ENCODE data around the gene FOXP1.

The FOXP1 gene

DNA sequence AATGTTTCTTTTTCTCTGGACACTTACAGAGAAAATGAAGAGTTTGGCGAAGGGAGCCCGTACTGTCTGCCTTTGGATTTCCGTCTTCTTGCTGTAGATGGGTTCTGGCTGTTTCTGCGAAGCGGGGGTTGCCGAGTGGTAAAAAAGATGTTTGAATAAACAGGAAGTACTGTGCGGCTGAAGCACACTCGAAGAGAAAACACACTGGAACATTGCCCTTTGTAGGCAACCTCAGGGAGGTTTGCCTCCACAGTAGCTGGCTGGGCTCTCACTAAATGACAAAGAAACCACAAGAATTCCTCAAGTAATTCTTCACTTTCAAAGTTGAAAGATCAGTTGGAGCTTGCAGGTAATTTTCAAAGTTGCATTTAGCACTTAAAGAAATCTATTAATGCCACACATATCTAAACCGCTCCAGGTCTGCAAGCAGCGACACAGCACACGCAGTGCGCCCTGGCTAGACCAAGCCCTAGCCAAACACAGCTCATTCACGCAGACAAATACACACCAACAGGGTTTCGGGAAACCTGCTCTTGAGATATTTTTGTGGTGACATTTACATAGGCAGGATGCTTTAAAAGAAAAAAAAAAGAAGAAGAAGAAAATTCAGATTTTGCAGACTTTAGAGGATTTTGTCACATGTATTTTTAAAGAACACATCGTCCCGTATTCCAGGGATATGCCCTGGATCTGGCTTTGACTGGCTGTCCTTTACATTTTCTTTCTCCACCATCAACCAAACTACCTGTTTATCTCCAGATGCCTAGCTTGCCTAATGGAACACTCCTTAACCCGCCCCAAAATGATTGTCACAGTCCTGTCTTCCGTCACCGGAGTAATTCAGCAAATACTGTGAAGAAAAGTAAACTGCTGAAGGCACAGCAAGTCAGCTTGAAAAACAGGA lies 452.8 kb downstream of the FOXP1 start:
- intact Hi-C loops (cut with DNase I) = no loop called here
- DNase-seq = peak in 37 of 42 donors; percentile 19 to 72 (median 47)

DNA sequence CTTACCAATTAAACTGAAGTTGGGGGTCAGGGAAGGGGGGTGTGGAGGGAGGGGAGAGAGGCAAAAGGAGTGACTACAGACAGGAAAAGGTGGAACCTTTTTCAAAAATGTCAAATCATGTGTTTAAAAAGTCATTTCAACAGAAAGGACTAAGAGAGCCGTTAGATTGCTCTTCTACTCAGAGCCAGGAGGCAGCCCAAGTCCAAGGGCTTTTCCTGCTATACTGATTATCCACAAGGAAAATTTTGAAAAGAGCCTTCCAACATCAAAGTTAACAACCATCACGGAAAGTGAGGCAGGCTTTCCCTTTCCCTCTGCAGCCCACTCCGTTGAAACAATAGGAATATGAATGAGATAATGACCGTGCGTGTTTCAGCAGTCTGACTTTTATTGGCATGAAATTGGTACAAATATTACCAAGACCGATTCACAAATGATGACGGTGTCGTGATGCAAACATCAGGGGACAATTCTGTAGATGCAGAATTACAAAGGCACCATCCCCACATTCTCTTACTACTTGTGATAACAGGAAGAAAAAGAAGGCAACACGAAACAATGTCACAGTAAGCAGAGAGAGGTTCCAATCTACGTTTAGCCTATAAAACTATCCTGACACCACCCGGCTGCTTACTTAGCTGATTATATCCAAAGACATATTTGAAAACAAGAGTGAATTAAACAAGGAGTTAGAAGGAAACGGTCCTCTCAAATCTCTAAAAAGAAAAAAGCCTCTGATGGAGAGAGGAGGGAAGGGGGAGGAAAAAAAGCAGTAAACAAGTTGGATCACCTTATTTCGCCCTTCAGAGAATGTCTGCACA lies 453.7 kb downstream of the FOXP1 start:
- DNase-seq = peak in 9 of 42 donors; percentile 12 to 53 (median 27)
- intact Hi-C loops (cut with DNase I) = no loop called here

- intact Hi-C loops (cut with DNase I) = no loop called here
- DNase-seq = no peak
Observed at GRCh38 chr3:71128961-71129360, 454.6 kb downstream of the FOXP1 start.

GRCh38 chr3:71127844-71128243 lies 455.7 kb downstream of the FOXP1 start:
- intact Hi-C loops (cut with DNase I) = no loop called here
- no peak for DNase-seq

GRCh38 chr3:71127052-71127831 lies 456.3 kb downstream of the FOXP1 start:
- intact Hi-C loops (cut with DNase I) = no loop called here
- no peak for DNase-seq

GRCh38 chr3:71125738-71126137 lies 457.8 kb downstream of the FOXP1 start:
- no peak for DNase-seq
- intact Hi-C loops (cut with DNase I) = no loop called here

- intact Hi-C loops (cut with DNase I) = no loop called here
Observed at GRCh38 chr3:71124048-71124447, 459.5 kb downstream of the FOXP1 start.

DNA sequence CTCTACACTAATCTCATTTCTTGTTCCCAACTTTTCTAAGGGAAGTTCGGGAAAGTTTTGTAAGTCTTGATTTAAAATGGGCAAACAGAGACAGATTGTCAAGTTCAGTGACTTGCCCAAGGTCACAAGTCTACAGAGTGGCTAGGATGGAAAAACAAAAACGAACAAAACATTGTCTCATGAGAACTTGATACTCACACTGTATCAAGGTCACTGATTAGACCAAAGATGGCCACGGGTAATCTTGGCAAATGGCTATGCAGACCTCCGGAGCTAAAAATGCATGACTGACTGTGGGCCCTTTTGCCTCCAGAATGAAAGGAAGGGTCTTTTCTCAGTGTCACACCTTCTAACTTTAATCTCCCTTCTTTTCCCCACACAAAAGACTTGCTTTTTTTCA lies 460.9 kb downstream of the FOXP1 start:
- no peak for DNase-seq
- intact Hi-C loops (cut with DNase I) = no loop called here

More at GRCh38 chr3:71124048-71124447, 459.5 kb downstream of the FOXP1 start:
- no peak for DNase-seq

DNA sequence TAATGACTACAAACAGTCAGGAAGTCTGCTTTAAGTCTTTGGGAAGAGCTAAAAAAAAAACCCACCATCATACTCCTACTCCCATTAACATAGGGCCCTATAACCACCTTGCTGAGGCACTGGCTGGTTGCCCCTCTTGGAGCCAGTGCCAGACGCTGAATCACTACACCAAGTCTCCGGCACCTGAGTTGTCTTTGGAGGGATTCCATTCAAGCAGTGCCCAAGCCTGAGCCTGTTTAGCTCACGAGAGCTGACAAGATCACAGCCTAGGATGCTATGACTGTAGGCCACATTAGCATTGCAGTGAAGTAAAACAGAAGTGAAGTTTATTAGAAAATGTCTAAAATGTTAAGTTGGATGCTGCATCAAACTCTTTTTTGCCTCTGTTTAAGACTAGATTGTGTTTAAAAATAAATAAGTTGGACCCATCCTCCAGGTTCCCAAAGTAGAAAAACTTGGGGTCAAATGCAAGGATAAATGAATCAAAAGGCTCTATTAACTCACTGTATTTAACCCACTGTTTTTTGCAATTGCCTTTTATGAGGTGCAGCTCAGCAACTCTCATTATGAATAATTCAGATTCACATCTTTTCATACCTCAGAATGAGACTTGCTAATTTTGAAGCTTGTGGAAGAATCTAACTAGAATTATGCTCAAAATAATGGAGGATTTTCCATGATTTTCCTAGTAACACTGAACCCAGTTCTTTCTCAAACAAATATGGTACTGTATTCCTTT lies 461.9 kb downstream of the FOXP1 start:
- DNase-seq = no peak
- intact Hi-C loops (cut with DNase I) = no loop called here

DNA sequence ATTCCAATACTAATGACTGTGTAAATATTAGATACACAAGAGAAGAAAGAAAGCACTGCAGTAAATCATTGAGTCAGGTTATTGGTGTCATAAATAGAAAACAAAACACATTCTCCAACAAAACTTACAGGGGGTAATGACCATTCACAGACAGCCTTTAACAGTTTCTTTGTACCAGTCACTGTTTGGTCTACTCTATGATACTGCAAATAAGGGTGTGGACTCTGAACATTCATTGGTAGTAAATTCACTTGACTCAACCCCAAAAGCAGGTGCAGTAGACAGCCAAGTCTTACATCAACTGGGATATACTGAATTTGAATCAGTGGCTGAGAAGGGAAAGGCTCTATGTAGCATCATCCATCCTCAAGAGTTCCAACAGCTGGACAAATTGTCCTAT lies 463.5 kb downstream of the FOXP1 start:
- DNase-seq = no peak
- intact Hi-C loops (cut with DNase I) = no loop called here

- no peak for DNase-seq
- intact Hi-C loops (cut with DNase I) = no loop called here
Observed at GRCh38 chr3:71119171-71119570, 464.4 kb downstream of the FOXP1 start.

GRCh38 chr3:71118436-71118835 lies 465.1 kb downstream of the FOXP1 start:
- intact Hi-C loops (cut with DNase I) = no loop called here
- no peak for DNase-seq

GRCh38 chr3:71117572-71118247 lies 465.8 kb downstream of the FOXP1 start:
- DNase-seq = no peak
- intact Hi-C loops (cut with DNase I) = no loop called here

DNA sequence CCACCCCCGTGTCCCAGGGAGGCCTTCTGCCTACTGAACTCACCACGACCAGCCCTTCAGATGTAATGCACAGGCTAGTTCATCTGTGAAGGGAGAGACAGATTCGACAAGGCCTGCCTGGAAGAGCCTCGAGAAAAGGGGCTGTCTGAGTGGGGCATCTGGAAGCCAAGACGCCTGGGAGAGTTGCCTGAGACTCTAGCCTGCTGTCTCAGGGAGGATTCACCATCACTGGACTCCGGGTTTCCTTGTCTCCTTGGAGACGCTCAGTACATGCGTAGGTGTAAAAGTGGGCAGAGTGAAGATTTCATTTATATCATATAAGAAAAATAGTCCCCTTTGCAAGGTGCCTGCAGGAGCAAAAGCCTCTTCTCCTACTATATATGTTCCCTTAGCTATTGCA lies 468.9 kb downstream of the FOXP1 start:
- peak in 1 of 42 donors; percentile 38 for DNase-seq
- intact Hi-C loops (cut with DNase I) = no loop called here

DNA sequence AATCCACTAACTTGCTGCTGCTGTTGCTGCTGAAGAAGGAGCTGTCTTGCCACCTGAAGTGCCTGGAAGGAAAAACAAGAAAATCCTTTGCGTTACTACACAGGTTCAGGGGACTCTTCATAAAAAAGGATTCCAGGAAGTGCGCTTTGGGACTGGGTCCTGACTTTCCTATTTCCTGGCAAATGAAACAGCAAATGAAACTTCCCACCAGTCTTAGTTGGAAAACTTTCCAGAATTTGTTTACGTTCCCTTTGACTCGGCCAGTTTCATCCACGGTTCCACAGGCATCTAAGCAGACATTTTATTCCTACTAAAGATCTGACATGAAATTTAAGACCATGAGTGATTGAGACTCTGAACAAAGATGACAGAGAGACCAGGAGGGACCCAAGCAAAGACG lies 471.0 kb downstream of the FOXP1 start:
- intact Hi-C loops (cut with DNase I) = no loop called here
- DNase-seq = no peak

DNA sequence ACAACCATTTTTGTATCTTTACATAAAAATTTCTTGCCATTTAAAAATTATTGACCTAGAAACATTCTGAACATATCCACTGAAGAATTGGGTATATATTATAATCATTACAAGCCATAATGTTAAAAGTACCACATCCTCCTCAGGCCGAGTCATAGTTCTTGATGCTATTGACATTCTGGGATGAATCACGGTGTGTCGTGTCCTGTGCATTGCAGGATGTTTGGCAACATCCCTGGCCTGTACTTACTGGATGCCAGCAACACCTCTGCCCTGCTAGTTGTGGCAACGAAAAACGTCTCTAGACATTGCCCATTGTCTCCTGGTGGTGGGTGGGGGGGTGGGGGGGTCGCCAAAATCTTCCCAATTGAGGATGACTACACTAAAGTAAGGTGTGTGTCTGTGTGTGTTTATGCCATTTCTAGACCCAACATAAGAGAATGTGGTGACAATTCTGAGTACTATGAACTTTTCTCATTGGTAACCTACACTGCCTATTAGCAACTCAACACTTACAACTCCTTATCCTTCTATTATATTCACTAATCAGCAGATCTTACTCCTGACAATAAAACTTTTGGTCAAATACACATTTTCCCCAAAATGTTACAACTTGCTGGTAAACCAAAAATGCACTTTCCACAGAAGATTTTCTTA lies 471.6 kb downstream of the FOXP1 start:
- DNase-seq = no peak

GRCh38 chr3:71110385-71111222 lies 472.9 kb downstream of the FOXP1 start:
- intact Hi-C loops (cut with DNase I) = no loop called here
- DNase-seq = no peak

More for the DNA sequence above, 471.6 kb downstream of the FOXP1 start:
- intact Hi-C loops (cut with DNase I) = no loop called here

Data from head of caudate nucleus (tissue), 42 donors.